Mucosa of descending colon (tissue), 3 donors: Measurements from ENCODE around the gene PGPEP1. TPM values are rescaled to one million over a fixed set of nuclear protein-coding genes. Genes with fewer than 3 reads are reported as not detected.

Source experiments
- ATAC-seq: fragments of 200-7000 bp; cut with Tn5 transposase; one replicate; pipeline ENCODE4 v1.9.1; 2020; ENCODE audit warnings: mild to moderate bottlenecking, moderate library complexity
- DNase-seq, 3 donors: peaks; one replicate each; pipeline ENCODE4 v3.0.0-alpha.2; 2020
- H3K36me3 ChIP-seq: fragments of 200-600 bp; one replicate; pipeline ENCODE4 v1.8.0; 2021; ENCODE audit warnings: low read depth, mild to moderate bottlenecking
- H3K4me1 ChIP-seq: fragments of 200-600 bp; one replicate; pipeline ENCODE4 v1.8.0; 2021; ENCODE audit warnings: low read depth, mild to moderate bottlenecking
- H3K4me3 ChIP-seq: fragments of 200-600 bp; one replicate; pipeline ENCODE4 v1.8.0; 2021; ENCODE audit warnings: mild to moderate bottlenecking
- H3K9me3 ChIP-seq: fragments of 200-600 bp; one replicate; pipeline ENCODE4 v1.8.0; 2021; ENCODE audit warnings: mild to moderate bottlenecking
- CTCF ChIP-seq: fragments of 200-600 bp; IDR thresholded peaks from one replicate; pipeline ENCODE4 v1.8.0; 2022; ENCODE audit warnings: antibody characterized with exemption, mild to moderate bottlenecking
- intact Hi-C, 2 donors: fragments of 100-400 bp; cut with DNase I in 1 of 2; cut with micrococcal nuclease in 1 of 2; formaldehyde crosslinking; loops; one replicate each; pipeline versions ENCODE4 v1.11.0 to v1.11.1; 2022; cut with DNase I, micrococcal nuclease
- total RNA-seq, 3 donors: library from RNA; stranded (reverse); fragmentation: NEBNext Ultra II Directional in 2 of 3; extraction: Animal tissue kit (Norgen Biotek cat#: 25700) in 2 of 3; gene quantifications; one replicate each; pipeline versions ENCODE4 v1.2.1 to v1.2.4, GENCODE V29; 2021 to 2023
- donor health status: DM: no; HTN: no; CAD: no; lungs with moderate emphysema.
- donor health status: DM: no; HTN: no; CAD: no.
- donor health status: DM: no; HTN: yes; CAD: no.

Gene PGPEP1
- total RNA-seq, 3 donors from 2014 or later = 77.1 to 97.4 (median 91.5) TPM

- peaks cover 4% of the 10 kb centered on the region for H3K4me1 ChIP-seq
- intact Hi-C loops = no loop called here
- no peaks in the 10 kb centered on the region for H3K36me3 ChIP-seq
- H3K4me3 ChIP-seq = no peak overlapping the region
- TF ChIP-seq CTCF = no peak
- ATAC-seq (no peak), DNase-seq (no peak)
- no peaks in the 10 kb centered on the region for H3K9me3 ChIP-seq
Observed at GRCh38 chr19:18336121-18336520, 4.3 kb upstream of the PGPEP1 start.

- DNase-seq (no peak), ATAC-seq (no peak)
- intact Hi-C loops = no loop called here
- no peaks in the 10 kb centered on the region for H3K9me3 ChIP-seq
- H3K36me3 ChIP-seq = no peaks in the 10 kb centered on the region
- no peak for TF ChIP-seq CTCF
- no peak overlapping the region for H3K4me3 ChIP-seq
- H3K4me1 ChIP-seq = peaks cover 12% of the 10 kb centered on the region
Observed at GRCh38 chr19:18338541-18338940, 1.9 kb upstream of the PGPEP1 start.

GRCh38 chr19:18339723-18340122 is 675 bp upstream of the PGPEP1 start:
- Histone ChIP-seq H3K36me3 (no peaks in the 10 kb centered on the region), H3K4me3 (peak overlapping the region; percentile 65), H3K9me3 (no peaks in the 10 kb centered on the region), H3K4me1 (peaks cover 15% of the 10 kb centered on the region)
- peak; percentile 3 for ATAC-seq
- no peak for TF ChIP-seq CTCF
- intact Hi-C loops = loop anchor here (10.0 kb wide), 1 partner anchor 65 kb away; no protein-coding TSS in a partner anchor
- no peak for DNase-seq

GRCh38 chr19:18340990-18341868 is 831 bp downstream of the PGPEP1 start:
- no peak for TF ChIP-seq CTCF
- intact Hi-C loops = loop anchor here (10.0 kb wide), 1 partner anchor 64 kb away; no protein-coding TSS in a partner anchor
- peaks cover 15% of the 10 kb centered on the region for H3K4me1 ChIP-seq
- no peaks in the 10 kb centered on the region for H3K9me3 ChIP-seq
- H3K36me3 ChIP-seq = no peaks in the 10 kb centered on the region
- H3K4me3 ChIP-seq = peak overlapping the region; percentile 65
- DNase-seq (peak; percentile 76 to 86 (median 85)), ATAC-seq (peak; percentile 83)

- Histone ChIP-seq H3K9me3 (no peaks in the 10 kb centered on the region), H3K4me1 (peaks cover 15% of the 10 kb centered on the region), H3K36me3 (no peaks in the 10 kb centered on the region), H3K4me3 (no peak overlapping the region)
- no peak for DNase-seq
- intact Hi-C loops = loop anchor here (10.0 kb wide), 1 partner anchor 63 kb away; no protein-coding TSS in a partner anchor
- no peak for ATAC-seq
- no peak for TF ChIP-seq CTCF
Observed at GRCh38 chr19:18342090-18342632, 1.8 kb downstream of the PGPEP1 start.
